Measurements from ENCODE around the gene MIX23.

Gene MIX23

GRCh38 chr3:122410111-122410510 lies 27.1 kb upstream of the MIX23 start:
- TF ChIP-seq MAX (IDR thresholded peaks at IDR 0.05; ENCODE audit: low read depth, low read length): no peak
- no peak for TF ChIP-seq MYC (IDR thresholded peaks at IDR 0.05; ENCODE audit: low read depth, low read length)
- TF ChIP-seq CTCF (IDR thresholded peaks at IDR 0.05; ENCODE audit: low read depth, low read length): no peak
- no peak for TF ChIP-seq POLR2A (IDR thresholded peaks at IDR 0.05; ENCODE audit: extremely low read depth, insufficient read length)
- no peak for DNase-seq (ENCODE audit: low read depth)
- H3K4me3 ChIP-seq (ENCODE audit: low read depth, low read length): no peak overlapping the region

- no peak for DNase-seq (ENCODE audit: low read depth)
- no peak for TF ChIP-seq CTCF (IDR thresholded peaks at IDR 0.05; ENCODE audit: low read depth, low read length)
- TF ChIP-seq MAX (IDR thresholded peaks at IDR 0.05; ENCODE audit: low read depth, low read length): no peak
- TF ChIP-seq POLR2A (IDR thresholded peaks at IDR 0.05; ENCODE audit: extremely low read depth, insufficient read length): no peak
- no peak for TF ChIP-seq MYC (IDR thresholded peaks at IDR 0.05; ENCODE audit: low read depth, low read length)
These were observed 26.4 kb upstream of the MIX23 start for GRCh38 chr3:122409446-122409845.

GRCh38 chr3:122407946-122408345 lies 24.9 kb upstream of the MIX23 start:
- TF ChIP-seq CTCF (IDR thresholded peaks at IDR 0.05; ENCODE audit: low read depth, low read length) (no peak), MAX (IDR thresholded peaks at IDR 0.05; ENCODE audit: low read depth, low read length) (no peak), MYC (IDR thresholded peaks at IDR 0.05; ENCODE audit: low read depth, low read length) (no peak), POLR2A (IDR thresholded peaks at IDR 0.05; ENCODE audit: extremely low read depth, insufficient read length) (no peak)
- H3K4me3 ChIP-seq (ENCODE audit: low read depth, low read length): no peak overlapping the region
- DNase-seq (ENCODE audit: low read depth): no peak

More at GRCh38 chr3:122409446-122409845, 26.4 kb upstream of the MIX23 start:
- no peak overlapping the region for H3K4me3 ChIP-seq (ENCODE audit: low read depth, low read length)

GRCh38 chr3:122406198-122406597 lies 23.2 kb upstream of the MIX23 start:
- DNase-seq (ENCODE audit: low read depth): no peak
- no peak for TF ChIP-seq MAX (IDR thresholded peaks at IDR 0.05; ENCODE audit: low read depth, low read length)
- no peak for TF ChIP-seq MYC (IDR thresholded peaks at IDR 0.05; ENCODE audit: low read depth, low read length)
- TF ChIP-seq CTCF (IDR thresholded peaks at IDR 0.05; ENCODE audit: low read depth, low read length): no peak
- no peak for TF ChIP-seq POLR2A (IDR thresholded peaks at IDR 0.05; ENCODE audit: extremely low read depth, insufficient read length)
- H3K4me3 ChIP-seq (ENCODE audit: low read depth, low read length): no peak overlapping the region

GRCh38 chr3:122405015-122405414 lies 22.0 kb upstream of the MIX23 start:
- DNase-seq (ENCODE audit: low read depth): no peak
- TF ChIP-seq POLR2A (IDR thresholded peaks at IDR 0.05; ENCODE audit: extremely low read depth, insufficient read length): no peak
- no peak for TF ChIP-seq CTCF (IDR thresholded peaks at IDR 0.05; ENCODE audit: low read depth, low read length)
- TF ChIP-seq MAX (IDR thresholded peaks at IDR 0.05; ENCODE audit: low read depth, low read length): no peak
- no peak for TF ChIP-seq MYC (IDR thresholded peaks at IDR 0.05; ENCODE audit: low read depth, low read length)
- no peak overlapping the region for H3K4me3 ChIP-seq (ENCODE audit: low read depth, low read length)

GRCh38 chr3:122403489-122403888 lies 20.5 kb upstream of the MIX23 start:
- H3K4me3 ChIP-seq (ENCODE audit: low read depth, low read length): no peak overlapping the region
- TF ChIP-seq POLR2A (IDR thresholded peaks at IDR 0.05; ENCODE audit: extremely low read depth, insufficient read length) (no peak), MAX (IDR thresholded peaks at IDR 0.05; ENCODE audit: low read depth, low read length) (no peak), MYC (IDR thresholded peaks at IDR 0.05; ENCODE audit: low read depth, low read length) (no peak), CTCF (IDR thresholded peaks at IDR 0.05; ENCODE audit: low read depth, low read length) (no peak)
- no peak for DNase-seq (ENCODE audit: low read depth)

All from NB4 (cell line).